T-helper 1 cell treated with Interleukin-12 subunit alpha and Interleukin-12 subunit beta and Interleukin-4 antibody, amounts not matched to agents 30 μg/mL and 1 μg/mL, for 36 hours (primary cell): ENCODE results near the gene GALNT2.
A peak's percentile ranks its signal among the peaks of the same experiment; 100 is the strongest.

ENCODE experiments used
- H3K27ac Mint-ChIP-seq: one replicate; pipeline ENCODE4 v1.8.0; 2021; ENCODE audit warnings: mild to moderate bottlenecking, mixed read lengths
- H3K27me3 Mint-ChIP-seq: one replicate; pipeline ENCODE4 v1.8.0; 2021; ENCODE audit warnings: low read depth, mixed read lengths
- H3K36me3 Mint-ChIP-seq: one replicate; pipeline ENCODE4 v1.8.0; 2021; ENCODE audit warnings: low read depth, mixed read lengths
- H3K4me1 Mint-ChIP-seq: one replicate; pipeline ENCODE4 v1.8.0; 2021; ENCODE audit warnings: low read depth, mixed read lengths
- H3K4me3 Mint-ChIP-seq: one replicate; pipeline ENCODE4 v1.8.0; 2021; ENCODE audit warnings: mild to moderate bottlenecking, moderate library complexity, mixed read lengths
- H3K9me3 Mint-ChIP-seq: one replicate; pipeline ENCODE4 v1.8.0; 2021; ENCODE audit warnings: mixed read lengths

The GALNT2 gene

DNA sequence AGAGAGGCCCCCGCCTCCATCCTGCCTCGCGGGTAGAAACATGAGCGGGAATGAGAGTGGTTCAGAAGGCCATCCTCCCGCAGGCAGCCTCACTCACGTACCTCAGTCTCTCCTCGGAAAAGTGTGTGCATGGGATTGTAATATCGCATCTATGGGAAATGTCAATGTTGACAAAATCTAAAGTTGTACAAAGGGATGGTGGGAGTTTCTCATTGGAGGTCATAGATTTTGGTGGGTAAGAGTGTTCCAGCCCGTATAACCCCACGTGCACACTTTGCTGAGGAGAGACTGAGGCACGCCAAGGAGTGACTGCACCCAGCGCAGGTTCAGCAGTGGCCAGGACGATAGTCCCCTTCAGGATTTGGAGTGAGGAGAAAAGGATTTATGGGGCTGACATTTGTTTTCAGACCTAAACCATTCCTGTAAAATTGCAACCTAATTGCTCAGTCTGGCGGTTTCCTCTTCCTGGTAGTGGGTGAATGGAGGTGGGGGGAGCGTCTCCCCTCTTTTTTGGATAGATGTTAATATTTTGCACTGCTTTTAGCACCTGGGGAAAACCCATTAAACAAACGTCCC lies 59.6 kb downstream of the GALNT2 start:
- Mint-ChIP-seq H3K27ac (peak overlapping the region; percentile 79), H3K36me3 (peaks cover 2% of the 10 kb centered on the region), H3K9me3 (no peaks in the 10 kb centered on the region), H3K27me3 (no peaks in the 10 kb centered on the region), H3K4me3 (peak overlapping the region; percentile 61), H3K4me1 (peaks cover 57% of the 10 kb centered on the region)

DNA sequence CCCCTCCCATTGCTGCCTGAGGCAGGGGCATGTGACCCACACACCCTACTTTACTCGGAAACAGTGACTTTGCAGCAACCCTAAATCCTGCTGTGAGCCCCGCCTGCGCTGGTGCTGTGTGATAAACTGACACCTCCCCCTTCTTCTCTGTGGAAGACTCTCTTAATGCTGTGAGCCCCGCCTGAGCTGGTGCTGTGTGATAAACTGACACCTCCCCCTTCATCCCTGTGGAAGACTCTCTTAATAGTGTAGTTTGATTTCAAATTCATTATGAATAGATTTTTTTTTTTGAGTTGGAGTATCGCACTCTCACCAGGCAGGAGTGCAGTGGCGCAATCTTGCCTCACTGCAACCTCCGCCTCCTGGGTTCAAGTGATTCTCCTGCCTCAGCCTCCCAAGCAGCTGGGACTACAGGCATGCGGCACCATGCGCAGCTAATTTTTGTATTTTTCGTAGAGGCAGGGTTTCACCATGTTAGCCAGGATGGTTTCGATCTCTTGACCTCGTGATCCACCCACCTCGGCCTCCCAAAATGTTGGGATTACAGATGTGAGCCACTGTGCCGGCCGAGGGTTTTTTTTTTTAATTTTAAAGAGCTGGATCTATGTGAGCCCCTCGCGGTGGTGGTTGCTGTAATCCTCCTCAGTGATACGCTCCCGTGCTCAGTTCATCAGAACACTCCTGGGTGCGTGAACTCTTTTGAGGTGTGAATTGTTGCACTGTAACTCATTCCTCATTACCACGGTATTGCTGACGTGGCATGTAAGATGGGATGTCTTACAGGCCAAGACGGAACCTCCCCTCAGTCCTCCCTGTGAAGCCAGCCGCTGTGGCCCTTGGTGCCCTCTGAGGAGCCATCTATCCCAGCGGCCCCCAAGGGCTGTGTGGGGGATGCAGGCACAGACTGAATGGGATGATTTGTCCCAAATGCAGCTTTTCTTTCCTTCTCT lies 60.3 kb downstream of the GALNT2 start:
- Mint-ChIP-seq H3K27ac (peak overlapping the region; percentile 79), H3K4me1 (peaks cover 58% of the 10 kb centered on the region), H3K4me3 (peak overlapping the region; percentile 61), H3K27me3 (no peaks in the 10 kb centered on the region), H3K9me3 (no peaks in the 10 kb centered on the region), H3K36me3 (peaks cover 1% of the 10 kb centered on the region)

DNA sequence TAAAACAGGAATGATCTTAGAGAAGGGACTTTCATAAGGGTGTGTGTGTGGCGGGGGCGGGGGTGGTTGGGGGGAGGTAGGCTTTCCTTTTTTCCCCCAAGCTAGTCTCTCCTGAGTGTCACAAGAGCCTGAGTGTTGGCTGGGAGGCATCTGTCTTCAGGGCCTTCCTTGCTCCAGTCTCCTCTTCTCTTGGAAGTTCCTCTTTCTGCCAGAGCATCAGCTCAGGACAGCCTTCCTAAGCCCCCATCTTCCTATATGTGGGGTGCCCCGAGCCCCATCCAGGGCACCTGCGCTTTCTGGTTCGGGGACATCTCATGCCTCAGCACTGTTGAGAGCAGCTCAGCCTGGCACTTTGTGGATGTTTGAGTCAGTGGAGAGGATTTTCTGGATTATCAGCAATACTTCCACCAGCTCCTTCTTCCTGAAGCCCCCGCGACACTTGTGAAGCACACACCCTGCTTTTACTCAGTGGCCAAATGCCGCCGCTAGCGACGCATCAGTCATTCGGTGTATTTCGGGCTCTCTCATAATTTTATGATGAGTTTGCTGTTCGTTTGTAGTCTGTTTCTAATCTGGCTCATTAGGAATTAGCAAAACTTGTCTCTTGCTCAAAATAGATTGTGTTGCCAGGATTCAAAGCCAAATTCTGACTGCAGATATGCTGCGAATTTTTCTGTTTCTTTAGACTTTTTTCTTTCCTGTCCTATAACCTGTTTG lies 61.7 kb downstream of the GALNT2 start:
- H3K27ac Mint-ChIP-seq = peak overlapping the region; percentile 64
- H3K4me1 Mint-ChIP-seq = peaks cover 54% of the 10 kb centered on the region
- peaks cover 3% of the 10 kb centered on the region for H3K36me3 Mint-ChIP-seq
- H3K9me3 Mint-ChIP-seq = no peaks in the 10 kb centered on the region
- no peaks in the 10 kb centered on the region for H3K27me3 Mint-ChIP-seq
- no peak overlapping the region for H3K4me3 Mint-ChIP-seq

DNA sequence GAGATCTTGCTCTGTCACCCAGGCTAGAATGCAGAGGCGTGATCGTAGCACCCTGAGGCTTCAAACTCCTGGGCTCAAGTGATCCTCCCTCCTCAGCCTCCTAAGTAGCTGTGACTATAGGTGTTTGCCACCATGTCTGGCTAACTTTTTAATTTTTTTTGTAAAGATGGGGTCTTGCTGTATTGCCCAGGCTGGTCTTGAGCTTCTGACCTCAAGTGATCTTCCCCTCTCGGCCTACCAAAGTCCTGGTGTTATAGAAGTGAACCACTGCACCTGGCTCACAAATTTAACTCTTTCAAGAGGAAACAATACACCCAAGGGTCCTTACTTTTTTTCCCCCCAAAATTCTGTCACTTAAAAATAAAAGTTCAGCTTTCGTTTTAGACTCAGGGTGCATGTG lies 62.3 kb downstream of the GALNT2 start:
- Mint-ChIP-seq H3K27ac (peak overlapping the region; percentile 9), H3K27me3 (no peaks in the 10 kb centered on the region), H3K36me3 (peaks cover 3% of the 10 kb centered on the region), H3K4me1 (peaks cover 51% of the 10 kb centered on the region), H3K4me3 (no peak overlapping the region), H3K9me3 (no peaks in the 10 kb centered on the region)

DNA sequence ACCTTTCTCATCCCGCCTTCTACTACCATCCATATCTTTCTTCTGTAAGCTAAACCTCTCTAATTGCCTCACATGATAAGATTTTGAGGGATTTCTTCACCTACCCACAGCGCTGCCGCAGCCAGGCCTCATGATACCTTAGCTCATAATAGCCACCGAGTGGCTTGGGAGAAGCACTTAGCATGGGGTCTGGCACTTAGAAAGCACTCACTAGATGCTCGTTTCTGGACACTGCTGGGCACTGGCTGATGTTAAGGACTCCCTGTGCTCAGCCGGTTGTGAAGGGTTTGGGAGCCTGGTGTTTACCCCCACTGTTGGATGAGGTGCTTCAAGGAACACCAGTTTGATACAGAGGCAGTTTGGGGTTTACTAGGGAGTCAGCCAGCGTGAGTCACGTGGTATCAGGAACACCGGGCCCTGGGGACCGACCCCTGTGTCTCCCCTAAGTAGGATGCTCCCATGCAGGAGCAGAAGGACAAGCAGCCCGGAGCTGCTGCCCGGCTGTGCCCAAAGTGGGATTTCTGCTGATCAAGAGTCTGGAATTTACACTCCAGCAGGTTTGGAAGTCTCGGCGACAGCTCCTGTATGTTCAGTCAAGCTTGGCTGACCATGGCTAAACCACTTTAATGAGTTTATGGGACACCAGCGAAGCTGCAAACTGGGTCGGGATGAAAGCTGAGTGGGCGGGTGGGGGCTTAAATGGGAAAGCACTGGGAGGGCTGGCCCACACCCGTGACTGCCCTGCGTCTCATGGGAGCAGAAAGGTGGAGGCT lies 63.3 kb downstream of the GALNT2 start:
- no peaks in the 10 kb centered on the region for H3K27me3 Mint-ChIP-seq
- no peaks in the 10 kb centered on the region for H3K9me3 Mint-ChIP-seq
- H3K36me3 Mint-ChIP-seq = peaks cover 3% of the 10 kb centered on the region
- H3K4me3 Mint-ChIP-seq = no peak overlapping the region
- peaks cover 45% of the 10 kb centered on the region for H3K4me1 Mint-ChIP-seq
- no peak overlapping the region for H3K27ac Mint-ChIP-seq

DNA sequence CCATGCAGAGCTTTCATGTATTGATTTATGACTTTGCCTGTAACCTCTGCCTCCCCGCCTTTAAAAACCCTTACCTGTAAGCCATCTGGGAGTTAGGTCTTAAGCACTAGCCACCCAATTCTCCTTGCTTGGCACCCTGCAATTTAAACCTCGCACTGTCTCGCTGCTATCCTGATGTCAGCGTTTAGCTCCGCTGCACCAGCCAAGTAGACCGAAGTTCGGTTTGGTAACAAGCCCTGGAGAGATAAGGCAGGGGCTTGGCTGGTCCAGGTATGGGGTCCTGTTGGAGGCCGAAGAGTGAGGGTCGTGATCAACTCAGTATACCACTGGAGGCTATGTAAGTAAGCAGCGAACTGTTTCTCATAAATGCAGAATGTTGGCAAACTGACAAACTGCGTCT lies 64.4 kb downstream of the GALNT2 start:
- no peaks in the 10 kb centered on the region for H3K9me3 Mint-ChIP-seq
- H3K36me3 Mint-ChIP-seq = peaks cover 3% of the 10 kb centered on the region
- no peaks in the 10 kb centered on the region for H3K27me3 Mint-ChIP-seq
- peaks cover 36% of the 10 kb centered on the region for H3K4me1 Mint-ChIP-seq
- no peak overlapping the region for H3K27ac Mint-ChIP-seq
- no peak overlapping the region for H3K4me3 Mint-ChIP-seq

DNA sequence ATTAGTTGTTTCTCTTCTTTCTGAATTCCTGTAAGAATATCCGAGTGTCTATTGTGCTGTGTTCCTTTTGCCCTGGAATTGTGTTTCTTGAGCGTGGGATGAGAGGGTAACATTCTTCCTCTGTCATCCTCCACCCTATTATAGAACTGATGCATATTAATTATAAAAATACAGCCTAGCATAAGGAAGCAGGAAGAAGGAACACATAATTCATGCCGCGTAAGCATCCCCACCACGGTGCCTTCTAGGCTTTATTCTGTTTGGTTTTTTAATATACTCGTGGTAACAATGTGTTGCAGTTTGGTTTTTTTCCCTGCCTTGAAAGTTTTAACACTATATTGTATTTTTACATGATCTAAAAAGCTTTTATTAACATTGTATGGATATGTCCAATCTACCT lies 65.7 kb downstream of the GALNT2 start:
- H3K27ac Mint-ChIP-seq = no peak overlapping the region
- no peak overlapping the region for H3K4me3 Mint-ChIP-seq
- H3K27me3 Mint-ChIP-seq = no peaks in the 10 kb centered on the region
- no peaks in the 10 kb centered on the region for H3K9me3 Mint-ChIP-seq
- peaks cover 27% of the 10 kb centered on the region for H3K4me1 Mint-ChIP-seq
- H3K36me3 Mint-ChIP-seq = peaks cover 3% of the 10 kb centered on the region

DNA sequence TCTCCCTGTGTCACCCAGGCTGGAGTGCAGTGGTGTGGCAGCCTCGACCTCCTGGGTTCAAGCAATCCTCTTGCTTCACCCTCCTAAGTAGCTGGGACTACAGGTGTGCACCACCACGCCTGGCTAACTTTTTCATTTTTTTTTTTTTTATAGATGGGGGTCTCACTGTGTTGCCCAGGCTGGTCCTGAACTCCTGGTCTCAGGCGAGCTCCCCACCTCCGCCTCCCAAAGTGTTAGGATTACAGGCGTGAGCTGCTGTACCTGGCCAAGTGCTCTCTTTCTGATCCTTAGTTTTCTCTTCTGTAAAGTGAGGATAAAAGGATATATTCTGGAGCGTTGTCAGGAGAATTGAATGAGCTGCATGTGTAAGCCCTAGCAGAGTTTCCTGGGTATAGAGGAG lies 68.7 kb downstream of the GALNT2 start:
- H3K27me3 Mint-ChIP-seq = no peaks in the 10 kb centered on the region
- H3K4me3 Mint-ChIP-seq = no peak overlapping the region
- peaks cover 3% of the 10 kb centered on the region for H3K36me3 Mint-ChIP-seq
- peaks cover 27% of the 10 kb centered on the region for H3K4me1 Mint-ChIP-seq
- H3K27ac Mint-ChIP-seq = no peak overlapping the region
- H3K9me3 Mint-ChIP-seq = no peaks in the 10 kb centered on the region

DNA sequence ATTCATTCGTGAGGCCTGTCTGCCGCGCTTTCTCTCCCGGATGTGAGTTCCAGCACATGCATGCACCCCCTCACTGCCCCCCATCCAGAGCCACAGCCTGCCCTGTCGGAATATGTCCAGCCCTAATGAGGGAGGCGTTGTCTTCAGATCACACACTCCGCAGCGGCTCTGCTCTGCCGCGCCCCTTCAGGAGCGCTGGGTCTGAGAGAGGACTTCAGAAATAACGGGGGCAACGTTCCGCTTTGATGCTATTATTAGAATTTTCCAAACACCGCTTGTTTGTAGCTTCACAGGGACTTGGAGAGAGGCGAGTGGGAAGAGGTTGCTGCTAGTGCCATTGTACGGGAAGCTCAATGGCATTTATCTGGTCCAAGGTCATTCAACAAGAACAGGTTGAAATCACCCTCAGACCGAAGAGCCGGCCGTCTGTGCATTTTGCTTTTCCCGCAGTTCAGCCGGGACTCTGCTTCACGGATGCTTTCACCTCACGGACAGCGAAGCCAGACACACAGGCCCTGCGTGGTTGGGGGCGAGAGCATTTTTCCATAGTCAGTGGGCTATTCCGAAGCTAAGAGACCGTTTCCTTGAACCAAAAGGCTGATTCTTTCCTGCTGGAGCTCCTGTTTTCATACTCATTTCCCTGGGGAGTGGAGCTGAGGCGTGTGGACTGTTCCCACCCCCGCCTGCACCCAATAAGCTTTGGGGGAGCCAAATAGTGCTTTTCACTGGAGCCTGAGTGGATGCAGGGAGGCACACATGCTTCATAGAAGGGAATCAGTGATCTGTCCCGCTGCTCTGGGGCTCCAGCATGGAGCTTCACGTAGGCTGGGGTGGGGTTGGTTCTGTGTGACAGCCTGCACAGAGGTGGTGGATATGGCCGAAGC lies 69.7 kb downstream of the GALNT2 start:
- Mint-ChIP-seq H3K9me3 (no peaks in the 10 kb centered on the region), H3K4me3 (no peak overlapping the region), H3K27me3 (no peaks in the 10 kb centered on the region), H3K27ac (no peak overlapping the region), H3K36me3 (peaks cover 3% of the 10 kb centered on the region), H3K4me1 (peaks cover 34% of the 10 kb centered on the region)

DNA sequence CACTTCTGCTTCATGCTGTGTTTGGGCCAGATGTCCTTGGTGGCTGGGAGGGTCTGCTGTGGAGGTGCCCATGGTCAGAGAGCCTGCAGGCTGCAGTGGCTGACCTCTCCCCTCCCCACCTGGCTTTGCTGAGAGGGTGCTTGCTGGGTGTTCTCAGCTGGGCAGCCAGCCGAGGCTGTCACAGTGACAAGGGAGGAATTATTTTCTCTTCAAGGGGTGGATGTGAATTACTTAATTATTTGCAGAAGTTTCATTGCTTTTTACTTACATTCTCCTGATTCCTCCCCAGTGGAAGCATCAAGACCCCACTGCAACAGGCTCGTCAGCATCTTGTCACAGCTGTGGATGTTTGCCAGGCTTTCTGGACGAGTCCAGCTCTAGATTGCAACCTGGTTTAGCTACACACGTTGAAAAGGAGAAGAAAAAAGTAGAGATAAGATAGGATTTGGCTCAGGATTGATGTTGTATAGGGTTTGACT lies 70.3 kb downstream of the GALNT2 start:
- Mint-ChIP-seq H3K4me1 (peaks cover 31% of the 10 kb centered on the region), H3K27ac (no peak overlapping the region), H3K27me3 (no peaks in the 10 kb centered on the region), H3K4me3 (no peak overlapping the region), H3K9me3 (no peaks in the 10 kb centered on the region), H3K36me3 (peaks cover 2% of the 10 kb centered on the region)

DNA sequence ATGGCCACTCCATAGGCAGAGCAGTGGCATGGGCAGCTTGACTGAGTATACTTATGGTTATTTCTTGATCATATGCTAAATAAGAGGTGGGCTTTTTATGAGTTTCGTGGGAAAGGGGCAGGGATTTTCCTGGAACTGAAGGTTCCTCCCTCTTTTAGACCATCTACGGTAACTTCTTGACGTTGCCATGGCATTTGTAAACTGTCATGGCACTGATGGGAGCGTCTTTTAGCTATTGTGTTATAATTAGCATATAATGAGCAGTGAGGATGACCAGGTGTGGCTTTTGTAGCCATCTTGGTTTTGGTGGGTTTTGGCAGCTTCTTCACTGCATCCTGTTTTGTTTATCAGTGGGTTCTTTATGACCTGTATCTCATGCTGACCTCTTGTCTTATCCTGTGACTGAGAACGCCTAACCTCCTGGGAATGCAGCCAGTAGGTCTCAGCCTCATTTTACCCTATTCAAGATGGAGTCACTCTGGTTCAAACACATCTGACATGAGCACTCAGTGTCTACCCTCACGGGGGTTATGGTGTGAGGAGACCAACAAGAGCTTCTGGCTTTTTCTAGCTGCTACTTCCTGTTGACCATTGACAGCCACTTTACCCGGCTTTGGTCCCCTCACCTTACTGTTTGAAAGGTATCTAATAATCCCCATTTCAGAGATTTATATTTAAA lies 71.7 kb downstream of the GALNT2 start:
- Mint-ChIP-seq H3K4me1 (peaks cover 27% of the 10 kb centered on the region), H3K4me3 (no peak overlapping the region), H3K36me3 (no peaks in the 10 kb centered on the region), H3K27me3 (no peaks in the 10 kb centered on the region), H3K27ac (no peak overlapping the region), H3K9me3 (no peaks in the 10 kb centered on the region)

DNA sequence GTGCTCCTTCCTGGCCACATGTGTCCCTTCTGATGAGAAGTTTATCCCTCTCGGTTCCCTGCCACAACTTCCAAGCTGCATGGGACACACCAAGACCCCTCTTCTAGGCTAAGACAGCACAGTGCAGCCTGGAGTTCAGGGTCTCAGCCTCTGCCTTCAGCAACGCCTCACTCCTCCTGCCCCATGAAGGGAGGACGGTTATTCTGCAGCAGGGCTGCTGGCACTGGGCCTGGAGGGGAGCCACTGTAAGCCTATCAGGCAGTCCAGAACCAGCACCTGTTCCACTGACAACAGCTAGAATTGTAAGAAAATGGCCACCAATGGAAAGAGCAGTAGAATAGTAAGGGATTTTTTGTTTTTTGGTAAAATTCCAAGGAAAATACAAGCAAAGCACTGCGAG lies 72.3 kb downstream of the GALNT2 start:
- H3K27me3 Mint-ChIP-seq = no peaks in the 10 kb centered on the region
- no peaks in the 10 kb centered on the region for H3K36me3 Mint-ChIP-seq
- H3K9me3 Mint-ChIP-seq = no peaks in the 10 kb centered on the region
- H3K4me1 Mint-ChIP-seq = peaks cover 24% of the 10 kb centered on the region
- H3K4me3 Mint-ChIP-seq = no peak overlapping the region
- H3K27ac Mint-ChIP-seq = no peak overlapping the region

DNA sequence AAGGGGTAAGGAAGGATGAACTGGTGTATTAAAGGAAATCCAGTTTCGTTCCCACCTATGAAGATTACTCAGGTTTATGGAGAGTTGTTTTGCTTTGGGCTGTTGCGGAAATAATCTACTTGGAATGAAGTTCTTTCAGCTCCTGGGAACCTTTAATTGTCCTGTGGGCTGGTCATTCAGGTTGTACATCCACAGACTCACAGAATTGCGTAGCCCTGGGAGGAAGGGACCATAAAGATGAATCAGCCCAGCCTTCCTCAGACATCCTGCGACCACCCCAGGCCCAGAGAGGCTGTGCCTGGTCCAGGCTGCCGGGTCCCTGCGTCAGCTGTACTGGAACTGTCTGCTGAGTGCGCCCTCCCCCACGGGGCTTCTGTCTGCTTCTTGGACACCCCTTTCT lies 72.7 kb downstream of the GALNT2 start:
- Mint-ChIP-seq H3K36me3 (no peaks in the 10 kb centered on the region), H3K27ac (no peak overlapping the region), H3K9me3 (no peaks in the 10 kb centered on the region), H3K4me3 (no peak overlapping the region), H3K4me1 (peaks cover 22% of the 10 kb centered on the region), H3K27me3 (no peaks in the 10 kb centered on the region)
